ENCODE data around the gene PRG2. TPM values are rescaled to one million over a fixed set of nuclear protein-coding genes. Genes with fewer than 3 reads are reported as not detected.
A peak's percentile ranks its signal among the peaks of the same experiment; 100 is the strongest.

Gene PRG2
- total RNA-seq, 1 experiment from 2014 or later = 0.57 TPM

GRCh38 chr11:57376095-57377090, 14.1 kb downstream of the PRG2 start:
- CTCF ChIA-PET = interaction anchor here (0.9 to 2.0 kb wide), 6 partner anchors 11 to 82 kb away, joined by 3 to 11 read pairs (median 4); no protein-coding TSS in a partner anchor
- Mint-ChIP-seq H3K36me3 (no peaks in the 10 kb centered on the region), H3K27ac (no peak overlapping the region), H3K4me3 (peak overlapping the region; percentile 51), H3K9me3 (peaks cover 6% of the 10 kb centered on the region), H3K27me3 (ENCODE audit: low read depth) (peaks cover 31% of the 10 kb centered on the region), H3K4me1 (peaks cover 2% of the 10 kb centered on the region; the same call in 1 of the 2 replicates)
- TF ChIP-seq ZNF138 (CRISPR knock-in tag; conservative IDR thresholded peaks at IDR 0.05) (no peak), ERG (CRISPR knock-in tag; IDR thresholded peaks at IDR 0.05) (no peak), ATF2 (CRISPR knock-in tag; IDR thresholded peaks at IDR 0.05; ENCODE audit: borderline replicate concordance, low read depth) (no peak), NR3C1 (CRISPR knock-in tag; conservative IDR thresholded peaks at IDR 0.05; ENCODE audit: low read depth) (no peak), ZNF281 (CRISPR knock-in tag; IDR thresholded peaks at IDR 0.05) (no peak), ZBTB21 (CRISPR knock-in tag; IDR thresholded peaks at IDR 0.05; ENCODE audit: borderline replicate concordance) (no peak), TCF7 (CRISPR knock-in tag; IDR thresholded peaks at IDR 0.05; ENCODE audit: low read depth) (no peak), ESRRA (CRISPR knock-in tag; IDR thresholded peaks at IDR 0.05; ENCODE audit: borderline replicate concordance) (no peak), FOXK1 (CRISPR knock-in tag; IDR thresholded peaks at IDR 0.05) (no peak), ATF6 (CRISPR knock-in tag; IDR thresholded peaks at IDR 0.05) (no peak), GABPB1 (CRISPR knock-in tag; IDR thresholded peaks at IDR 0.05) (no peak), CDX4 (CRISPR knock-in tag; IDR thresholded peaks at IDR 0.05; ENCODE audit: borderline replicate concordance) (no peak), E2F5 (CRISPR knock-in tag; IDR thresholded peaks at IDR 0.05) (no peak), CTCF (IDR thresholded peaks at IDR 0.05) (no peak), GTF2I (CRISPR knock-in tag; conservative IDR thresholded peaks at IDR 0.05) (no peak), ZMAT4 (CRISPR knock-in tag; IDR thresholded peaks at IDR 0.05) (no peak)
- ATAC-seq (no peak), DNase-seq (ENCODE audit: low spot score) (no peak)
- POLR2A ChIA-PET = no interaction called here

All from WTC11 (cell line).